Effector memory CD8-positive, alpha-beta T cell (primary cell): ENCODE measurements around the gene EYS.
"Not testable (repeated sequence)": the region's sequence is repeated elsewhere in the genome, so short reads cannot be mapped to it uniquely, and the experiment has no call there.

ENCODE experiments used
- ATAC-seq: fragments of 150-1000 bp; cut with Tn5 transposase; replicated peaks from 2 replicates; pipeline ENCODE4 v1.10.0; 2021; ENCODE audit warnings: mild to moderate bottlenecking, moderate library complexity
- DNase-seq, 3 experiments: peaks; one replicate each; pipeline ENCODE4 v3.0.0; 2021
- H3K27ac Mint-ChIP-seq, 2 donors: one replicate each; pipeline ENCODE4 v1.8.0; 2022; ENCODE audit warnings: mild to moderate bottlenecking in 2 of 2, mixed read lengths in 2 of 2, moderate library complexity in 2 of 2
- H3K27me3 Mint-ChIP-seq, 2 donors: one replicate each; pipeline ENCODE4 v1.8.0; 2022; ENCODE audit warnings: mixed read lengths in 2 of 2
- H3K36me3 Mint-ChIP-seq: one replicate; pipeline ENCODE4 v1.8.0; 2022; ENCODE audit warnings: mild to moderate bottlenecking, moderate library complexity, mixed read lengths; ENCODE audit not compliant: insufficient read depth
- H3K4me1 Mint-ChIP-seq, 2 donors: one replicate each; pipeline ENCODE4 v1.8.0; 2022; ENCODE audit warnings: low read depth in 2 of 2, mixed read lengths in 2 of 2
- H3K4me3 Mint-ChIP-seq, 2 donors: one replicate each; pipeline ENCODE4 v1.8.0; 2022; ENCODE audit warnings: mild to moderate bottlenecking in 2 of 2, mixed read lengths in 2 of 2, moderate library complexity in 2 of 2
- H3K9me3 Mint-ChIP-seq, 2 donors: one replicate each; pipeline ENCODE4 v1.8.0; 2022; ENCODE audit warnings: mixed read lengths in 2 of 2

The EYS gene

DNA sequence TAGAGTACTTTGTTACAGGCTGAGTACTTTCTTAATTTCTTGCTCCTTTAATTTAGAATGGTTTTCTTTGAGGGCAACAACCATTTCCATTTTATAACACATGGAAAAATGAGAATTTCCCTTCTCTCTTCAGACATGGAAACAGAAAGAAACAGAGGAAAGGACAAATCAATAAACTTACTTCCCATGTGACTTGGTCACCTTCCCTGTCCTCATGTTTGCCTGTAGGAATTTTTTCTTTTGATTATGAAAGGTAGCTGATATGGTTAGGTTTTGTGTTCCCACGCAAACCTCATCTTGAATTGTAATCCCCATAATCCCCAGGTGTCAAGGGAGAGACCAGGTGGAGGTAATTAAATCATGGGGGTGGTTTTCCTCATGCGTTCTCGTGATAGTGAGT is 1901.7 kb downstream of the EYS start:
- no peaks in the 10 kb centered on the region for H3K9me3 Mint-ChIP-seq
- H3K27me3 Mint-ChIP-seq, result peaks cover 0 to 6% of the 10 kb centered on the region in 2 donors
- no peaks in the 10 kb centered on the region for H3K4me1 Mint-ChIP-seq
- H3K4me3 Mint-ChIP-seq, result no peak overlapping the region
- DNase-seq (no peak), ATAC-seq (no peak)
- no peak overlapping the region for H3K27ac Mint-ChIP-seq
- no peaks in the 10 kb centered on the region for H3K36me3 Mint-ChIP-seq

DNA sequence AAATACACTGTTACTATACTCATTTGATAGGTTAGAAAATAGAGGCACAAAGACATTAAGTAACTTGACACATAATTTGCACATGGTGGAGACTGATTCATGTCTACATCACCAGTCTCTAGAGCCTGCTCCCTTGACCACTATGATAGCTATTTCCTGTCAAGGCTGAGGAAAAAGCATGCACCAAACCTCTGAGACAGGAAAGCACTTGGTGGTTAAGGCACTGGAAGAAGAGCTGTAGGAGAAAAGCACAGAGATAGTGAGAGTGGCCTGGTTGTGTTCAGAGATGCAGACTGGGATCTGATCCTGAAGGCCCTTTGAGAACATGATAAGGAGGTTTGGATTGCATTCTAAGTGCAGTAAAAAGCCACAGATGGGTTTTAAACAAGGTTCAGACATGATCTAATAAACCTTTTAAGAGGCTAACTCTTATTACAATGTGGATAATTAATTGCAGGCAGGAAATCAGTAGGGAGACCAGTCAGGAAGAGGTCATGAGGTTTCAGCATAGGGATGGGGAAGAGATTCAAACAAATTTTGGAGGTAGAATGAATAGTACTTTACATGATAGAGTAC is 1902.6 kb downstream of the EYS start:
- no peak for DNase-seq
- H3K4me1 Mint-ChIP-seq, result no peaks in the 10 kb centered on the region

DNA sequence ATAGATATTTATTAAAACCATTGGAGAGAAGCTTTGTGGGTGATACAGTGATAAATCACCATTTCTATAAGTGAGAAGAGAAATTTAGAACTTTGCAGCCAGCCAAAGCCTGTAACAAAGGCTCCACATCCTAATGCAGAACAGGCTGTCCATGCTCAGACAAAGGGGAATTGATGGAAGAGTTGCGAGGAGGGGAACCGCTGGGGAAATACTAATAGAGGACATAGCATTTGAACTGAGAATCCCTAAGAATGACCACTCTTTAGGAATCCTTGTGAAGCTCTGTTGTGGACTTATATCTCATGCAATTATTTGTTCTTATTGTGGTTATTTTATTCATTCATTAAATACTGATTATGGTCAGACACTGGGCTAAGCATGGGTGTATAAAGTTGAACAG is 1903.7 kb downstream of the EYS start:
- H3K27me3 Mint-ChIP-seq, result peaks cover 0 to 14% of the 10 kb centered on the region in 2 donors
- no peak overlapping the region for H3K27ac Mint-ChIP-seq
- no peak for DNase-seq
- H3K4me3 Mint-ChIP-seq, result no peak overlapping the region
- ATAC-seq, result no peak
- no peaks in the 10 kb centered on the region for H3K4me1 Mint-ChIP-seq
- H3K36me3 Mint-ChIP-seq, result no peaks in the 10 kb centered on the region
- no peaks in the 10 kb centered on the region for H3K9me3 Mint-ChIP-seq

More for the DNA sequence above, 1902.6 kb downstream of the EYS start:
- no peak for ATAC-seq
- no peak overlapping the region for H3K27ac Mint-ChIP-seq
- H3K4me3 Mint-ChIP-seq, result no peak overlapping the region
- H3K27me3 Mint-ChIP-seq, result peaks cover 0 to 11% of the 10 kb centered on the region in 2 donors
- H3K9me3 Mint-ChIP-seq, result no peaks in the 10 kb centered on the region
- H3K36me3 Mint-ChIP-seq, result no peaks in the 10 kb centered on the region

DNA sequence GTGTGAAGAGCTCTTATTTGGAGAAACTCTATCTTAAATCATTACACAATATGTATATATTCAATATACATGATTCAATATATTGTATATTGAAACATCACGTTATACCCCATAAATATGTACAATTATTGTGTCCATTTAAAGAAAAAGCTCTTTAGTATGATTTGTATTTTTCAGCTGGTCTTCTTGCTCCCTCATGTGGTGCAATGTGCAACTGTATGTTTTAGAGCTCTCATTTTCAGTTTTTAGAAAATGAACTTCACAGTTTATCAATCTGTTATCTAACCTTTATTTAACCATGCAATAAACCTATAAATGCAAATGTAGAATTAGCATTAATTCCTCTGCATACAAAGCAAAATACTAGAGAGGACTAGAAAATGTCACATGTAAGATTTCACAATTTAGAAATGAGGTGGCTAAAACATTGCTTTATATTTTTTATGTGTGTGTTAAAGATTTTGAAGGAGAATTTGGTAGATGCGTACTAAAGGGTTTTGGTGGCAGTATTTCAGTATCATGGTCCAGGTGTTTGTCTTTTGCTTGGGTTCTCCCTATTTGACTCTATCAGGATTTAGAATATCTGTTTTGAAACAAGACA is 1904.3 kb downstream of the EYS start:
- H3K27ac Mint-ChIP-seq, result no peak overlapping the region
- no peak overlapping the region for H3K4me3 Mint-ChIP-seq

DNA sequence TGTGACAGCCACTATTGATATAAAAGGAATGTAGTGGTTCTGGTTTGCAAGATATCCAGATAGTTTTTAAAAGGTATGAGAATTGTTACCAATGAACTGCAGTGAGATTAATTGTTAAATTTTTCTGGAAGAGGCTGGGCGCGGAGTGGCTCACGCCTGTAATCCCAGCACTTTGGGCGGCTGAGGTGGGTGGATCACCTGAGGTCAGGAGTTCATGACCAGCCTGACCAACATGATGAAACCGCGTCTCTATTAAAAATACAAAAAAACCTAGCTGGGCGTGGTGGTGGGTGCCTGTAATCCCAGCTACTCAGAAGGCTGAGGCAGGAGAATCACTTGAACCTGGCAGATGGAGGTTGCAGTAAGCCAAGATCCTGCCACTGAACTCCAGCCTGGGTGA is 1906.6 kb downstream of the EYS start:
- peaks cover 0 to 14% of the 10 kb centered on the region in 2 donors for H3K27me3 Mint-ChIP-seq
- not testable (repeated sequence) for H3K4me3 Mint-ChIP-seq, ATAC-seq, DNase-seq, H3K9me3 Mint-ChIP-seq, H3K4me1 Mint-ChIP-seq, H3K27ac Mint-ChIP-seq, H3K36me3 Mint-ChIP-seq

More for the DNA sequence above, 1904.3 kb downstream of the EYS start:
- Mint-ChIP-seq H3K36me3 (no peaks in the 10 kb centered on the region), H3K9me3 (no peaks in the 10 kb centered on the region), H3K4me1 (no peaks in the 10 kb centered on the region), H3K27me3 (peaks cover 0 to 14% of the 10 kb centered on the region in 2 donors)
- DNase-seq (no peak), ATAC-seq (no peak)

DNA sequence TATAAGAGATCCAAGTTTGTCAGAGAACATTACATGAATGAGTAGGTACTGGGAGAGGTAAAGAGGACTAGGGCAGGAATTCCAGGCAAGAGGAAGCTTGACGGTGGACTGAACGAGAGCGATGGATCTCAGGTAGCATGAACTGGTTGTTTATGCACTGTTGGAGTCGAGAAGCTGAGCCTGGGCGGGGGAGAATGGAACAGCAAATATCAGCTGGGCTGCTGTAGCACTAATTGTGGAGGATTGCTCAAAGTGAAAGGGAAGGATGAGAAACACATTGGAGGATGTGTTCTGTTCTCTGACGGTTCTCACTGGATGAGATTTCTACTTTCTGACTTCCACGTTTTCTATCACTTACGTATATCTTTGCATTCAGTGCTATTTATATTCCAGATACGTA is 1907.2 kb downstream of the EYS start:
- ATAC-seq (no peak), DNase-seq (no peak)
- no peaks in the 10 kb centered on the region for H3K4me1 Mint-ChIP-seq
- no peaks in the 10 kb centered on the region for H3K36me3 Mint-ChIP-seq
- no peak overlapping the region for H3K27ac Mint-ChIP-seq
- no peaks in the 10 kb centered on the region for H3K9me3 Mint-ChIP-seq
- peaks cover 0 to 14% of the 10 kb centered on the region in 2 donors for H3K27me3 Mint-ChIP-seq
- no peak overlapping the region for H3K4me3 Mint-ChIP-seq

DNA sequence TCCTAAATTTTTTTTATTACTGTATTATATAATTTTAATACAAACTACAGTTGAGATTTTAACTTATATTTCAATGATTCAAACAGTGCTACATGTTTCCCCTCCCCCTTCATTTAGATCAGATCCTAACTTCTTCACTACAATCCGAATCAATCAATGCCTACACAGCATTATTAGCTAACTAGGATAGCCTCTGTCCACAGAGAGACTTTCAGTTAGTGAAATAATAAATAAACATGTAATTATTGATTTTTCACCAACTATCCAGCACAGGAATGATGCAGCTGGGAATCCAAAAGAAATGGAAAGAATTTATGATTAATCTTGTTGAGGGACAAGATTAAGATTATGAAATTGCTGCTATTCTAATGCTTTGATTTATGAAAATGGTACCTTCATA is 1907.7 kb downstream of the EYS start:
- H3K36me3 Mint-ChIP-seq, result no peaks in the 10 kb centered on the region
- H3K4me3 Mint-ChIP-seq, result no peak overlapping the region
- no peak for ATAC-seq
- no peaks in the 10 kb centered on the region for H3K9me3 Mint-ChIP-seq
- H3K27ac Mint-ChIP-seq, result no peak overlapping the region
- peaks cover 0 to 14% of the 10 kb centered on the region in 2 donors for H3K27me3 Mint-ChIP-seq
- H3K4me1 Mint-ChIP-seq, result no peaks in the 10 kb centered on the region
- no peak for DNase-seq

DNA sequence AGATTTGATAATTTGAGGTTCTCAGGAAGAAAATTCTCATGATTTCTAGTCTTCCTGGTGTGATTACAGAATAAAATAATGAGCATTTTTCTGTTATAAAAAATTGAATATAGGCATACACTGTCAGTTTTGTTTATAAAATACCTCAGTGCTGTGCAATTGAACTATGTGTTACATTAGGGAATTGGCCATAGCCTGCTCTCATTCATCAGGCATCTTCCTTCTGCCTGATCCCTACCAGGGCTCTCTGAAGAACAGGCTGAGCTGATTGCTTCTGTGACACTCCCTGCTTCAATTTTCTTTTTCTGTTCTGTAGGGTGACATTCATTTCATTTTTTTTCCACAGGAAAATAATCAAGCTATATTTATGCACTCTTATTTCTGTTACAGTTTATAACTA is 1908.6 kb downstream of the EYS start:
- Mint-ChIP-seq H3K27me3 (peaks cover 0 to 14% of the 10 kb centered on the region in 2 donors), H3K4me3 (no peak overlapping the region), H3K4me1 (no peaks in the 10 kb centered on the region), H3K36me3 (no peaks in the 10 kb centered on the region), H3K27ac (no peak overlapping the region), H3K9me3 (no peaks in the 10 kb centered on the region)
- ATAC-seq (no peak), DNase-seq (no peak)

DNA sequence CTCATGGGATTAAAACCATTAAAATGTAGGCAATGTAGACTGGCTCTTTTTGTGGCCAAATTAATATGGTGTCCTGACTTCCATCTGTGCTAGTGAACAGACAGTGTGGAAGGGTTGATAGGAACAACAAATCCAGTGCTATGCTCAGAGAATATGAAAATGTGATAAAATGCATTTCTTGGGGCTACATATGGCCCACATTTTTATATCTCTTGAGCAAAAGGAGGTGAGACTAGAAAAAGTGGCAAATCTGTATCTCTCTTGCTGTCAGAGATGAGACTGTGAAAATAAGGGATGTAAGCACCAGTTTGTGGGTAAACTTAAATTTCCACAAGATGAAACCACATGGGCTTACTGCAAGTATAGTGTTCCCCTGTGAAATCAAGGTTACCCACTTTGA is 1909.3 kb downstream of the EYS start:
- no peak overlapping the region for H3K27ac Mint-ChIP-seq
- ATAC-seq (no peak), DNase-seq (no peak)
- H3K4me3 Mint-ChIP-seq, result no peak overlapping the region
- no peaks in the 10 kb centered on the region for H3K4me1 Mint-ChIP-seq
- H3K9me3 Mint-ChIP-seq, result no peaks in the 10 kb centered on the region
- H3K36me3 Mint-ChIP-seq, result no peaks in the 10 kb centered on the region
- H3K27me3 Mint-ChIP-seq, result peaks cover 0 to 14% of the 10 kb centered on the region in 2 donors

DNA sequence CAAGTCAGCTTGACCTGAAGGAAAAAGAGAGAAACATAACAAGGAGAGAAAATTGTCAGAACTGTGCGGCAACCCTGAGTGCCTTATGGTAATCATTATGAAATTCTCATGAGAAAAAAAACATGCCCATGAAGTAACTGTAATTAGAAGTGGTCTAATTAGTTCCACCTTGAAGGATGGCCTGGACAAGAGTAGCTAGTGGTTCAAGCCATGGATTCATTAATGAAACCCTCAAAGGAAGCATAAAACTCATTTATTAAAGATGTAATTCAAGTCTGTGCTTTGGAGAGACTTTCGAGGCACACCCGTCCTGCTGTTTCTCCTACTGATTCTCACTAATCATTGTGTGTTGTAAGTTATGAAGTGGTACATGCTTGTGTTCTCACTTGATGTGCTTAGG is 1911.2 kb downstream of the EYS start:
- ATAC-seq (no peak), DNase-seq (no peak)
- Mint-ChIP-seq H3K27me3 (peaks cover 0 to 9% of the 10 kb centered on the region in 2 donors), H3K27ac (no peak overlapping the region), H3K9me3 (no peaks in the 10 kb centered on the region), H3K4me1 (no peaks in the 10 kb centered on the region), H3K4me3 (no peak overlapping the region), H3K36me3 (no peaks in the 10 kb centered on the region)

DNA sequence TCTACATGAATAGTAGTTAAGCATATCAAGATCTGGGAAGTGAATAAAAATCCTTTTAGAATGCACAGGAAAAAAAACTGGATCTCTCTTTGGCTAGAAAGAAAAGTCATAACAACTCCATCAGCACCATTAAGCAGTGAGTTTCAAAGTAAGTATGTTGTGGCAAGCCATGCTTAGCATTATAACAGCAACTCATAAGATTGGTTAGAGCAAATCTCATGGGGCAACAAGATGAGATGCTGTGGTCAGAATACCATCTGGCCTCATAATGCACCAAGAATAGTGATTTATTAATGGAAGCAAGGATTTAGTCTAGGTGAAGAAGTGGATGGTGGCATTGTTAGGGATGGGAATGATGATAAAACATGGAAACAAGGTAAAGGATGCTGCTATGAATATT is 1912.0 kb downstream of the EYS start:
- no peak for DNase-seq
- H3K4me1 Mint-ChIP-seq, result no peaks in the 10 kb centered on the region
- no peak for ATAC-seq
- H3K9me3 Mint-ChIP-seq, result no peaks in the 10 kb centered on the region
- H3K27me3 Mint-ChIP-seq, result peaks cover 0 to 8% of the 10 kb centered on the region in 2 donors
- no peak overlapping the region for H3K4me3 Mint-ChIP-seq
- H3K27ac Mint-ChIP-seq, result no peak overlapping the region
- no peaks in the 10 kb centered on the region for H3K36me3 Mint-ChIP-seq

DNA sequence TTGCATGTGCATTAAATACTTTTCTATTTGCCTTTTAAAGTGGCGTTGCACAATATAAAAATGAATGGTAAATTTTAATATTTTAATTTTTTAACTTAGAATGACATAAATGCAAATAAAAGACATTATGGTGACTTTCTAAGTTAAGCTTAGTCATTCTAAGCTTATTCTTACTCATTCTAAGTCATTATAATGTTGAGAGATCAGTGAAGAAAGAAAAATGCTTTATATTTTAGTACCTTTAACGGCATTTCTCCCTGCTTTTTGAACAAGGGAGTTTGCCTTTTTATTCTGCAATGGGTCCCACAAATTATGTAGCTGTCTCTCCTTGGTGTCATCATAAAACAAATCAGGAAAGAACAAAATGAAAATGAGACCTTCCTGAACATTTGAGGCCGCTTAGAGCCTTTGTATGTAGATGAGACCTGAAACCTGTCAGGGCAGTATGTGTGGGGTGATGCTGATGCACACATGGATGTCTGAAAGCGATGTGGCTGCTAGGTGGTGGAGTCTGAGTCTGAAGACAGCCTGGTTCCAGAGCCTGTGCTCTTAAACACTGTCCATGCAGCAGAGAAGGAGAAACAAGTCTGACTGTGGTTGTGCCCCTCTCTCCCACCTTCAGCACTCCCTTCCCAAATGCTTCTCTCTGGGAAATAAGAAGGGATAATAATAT is 1913.4 kb downstream of the EYS start:
- H3K36me3 Mint-ChIP-seq, result no peaks in the 10 kb centered on the region
- H3K27ac Mint-ChIP-seq, result no peak overlapping the region
- no peak overlapping the region for H3K4me3 Mint-ChIP-seq
- H3K4me1 Mint-ChIP-seq, result no peaks in the 10 kb centered on the region
- H3K9me3 Mint-ChIP-seq, result no peaks in the 10 kb centered on the region
- H3K27me3 Mint-ChIP-seq, result no peaks in the 10 kb centered on the region
- no peak for DNase-seq
- ATAC-seq, result no peak

DNA sequence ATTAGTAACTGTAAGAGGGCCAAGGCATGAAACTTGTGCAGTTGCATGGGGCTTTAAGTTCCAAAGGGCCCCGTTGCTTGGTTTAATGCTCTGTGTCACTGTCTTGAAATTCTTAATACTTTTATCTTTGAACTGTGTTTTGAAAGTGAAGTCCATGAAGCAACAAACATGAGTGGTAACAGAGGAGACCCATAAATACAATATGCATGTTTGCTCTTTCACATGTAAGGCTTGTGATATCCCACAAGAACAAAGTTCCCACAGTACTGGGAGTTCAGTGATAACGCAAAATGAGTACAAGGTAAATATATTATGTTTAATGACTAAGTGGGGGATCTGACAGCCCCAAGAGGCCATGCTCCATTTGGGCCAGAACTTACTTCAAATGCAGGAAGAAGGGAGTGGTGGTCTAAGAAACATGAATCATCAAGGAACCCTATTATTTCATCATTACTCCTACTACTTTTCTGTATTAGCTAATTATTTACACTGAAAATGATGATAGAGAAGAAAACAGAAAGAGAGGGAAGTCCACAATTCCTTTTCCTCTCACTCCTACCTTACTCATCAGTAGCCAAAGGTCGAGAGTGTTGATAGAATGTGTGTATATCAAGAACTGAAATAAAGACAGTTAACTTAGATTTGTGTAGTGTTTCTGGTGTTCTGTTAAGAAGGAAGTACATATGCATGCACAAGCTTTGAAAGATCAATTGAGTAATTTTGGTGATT is 1914.1 kb downstream of the EYS start:
- no peak overlapping the region for H3K27ac Mint-ChIP-seq
- no peaks in the 10 kb centered on the region for H3K27me3 Mint-ChIP-seq
- no peak for ATAC-seq
- no peaks in the 10 kb centered on the region for H3K9me3 Mint-ChIP-seq
- DNase-seq, result no peak
- no peak overlapping the region for H3K4me3 Mint-ChIP-seq
- H3K36me3 Mint-ChIP-seq, result no peaks in the 10 kb centered on the region
- no peaks in the 10 kb centered on the region for H3K4me1 Mint-ChIP-seq

DNA sequence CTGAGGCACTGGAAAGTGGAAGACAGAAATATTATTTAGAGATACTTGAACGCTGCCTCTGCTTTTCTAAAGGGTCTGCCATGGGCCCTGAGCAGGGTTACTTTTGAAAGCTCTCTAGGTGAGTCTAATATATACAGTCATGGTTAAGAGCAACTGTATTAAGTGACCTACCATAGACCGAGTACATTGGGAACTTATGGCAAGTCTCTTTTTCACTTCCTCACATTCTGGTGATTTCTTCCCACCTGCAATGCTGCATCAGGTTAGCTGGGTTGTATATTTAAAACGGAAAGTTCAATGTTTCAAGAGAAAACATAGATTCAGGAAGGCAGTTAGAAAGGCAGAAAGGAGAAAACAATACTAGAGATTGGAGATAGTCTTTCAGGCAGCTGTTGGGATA is 1916.7 kb downstream of the EYS start:
- H3K4me1 Mint-ChIP-seq, result no peaks in the 10 kb centered on the region
- DNase-seq (no peak), ATAC-seq (no peak)
- no peak overlapping the region for H3K4me3 Mint-ChIP-seq
- peaks cover 2 to 4% of the 10 kb centered on the region in 2 donors for H3K27me3 Mint-ChIP-seq
- H3K36me3 Mint-ChIP-seq, result no peaks in the 10 kb centered on the region
- H3K27ac Mint-ChIP-seq, result no peak overlapping the region
- no peaks in the 10 kb centered on the region for H3K9me3 Mint-ChIP-seq
